HUES64 (cell line): ENCODE results near the gene RAPGEF5.

Source experiments
- H3K27ac ChIP-seq: 2 replicates; pipeline ENCODE4 v1.7.0; 2013; ENCODE audit warnings: low read depth, low read length, inconsistent platforms
- H3K27me3 ChIP-seq: 2 replicates; pipeline ENCODE4 v1.6.1; 2013; ENCODE audit warnings: mild to moderate bottlenecking, low read length; ENCODE audit not compliant: insufficient read depth
- H3K36me3 ChIP-seq: 2 replicates; pipeline ENCODE4 v1.6.1; 2013; ENCODE audit warnings: mild to moderate bottlenecking, low read length; ENCODE audit not compliant: insufficient read depth
- H3K4me1 ChIP-seq: 2 replicates; pipeline ENCODE4 v1.6.1; 2013; ENCODE audit warnings: mild to moderate bottlenecking, low read length, moderate library complexity; ENCODE audit not compliant: insufficient read depth
- H3K4me3 ChIP-seq: 2 replicates; pipeline ENCODE4 v1.5.1; 2013; ENCODE audit warnings: mild to moderate bottlenecking, low read length, moderate library complexity
- H3K9ac ChIP-seq: 2 replicates; pipeline ENCODE4 v1.6.1; 2013; ENCODE audit warnings: mild to moderate bottlenecking, low read depth, low read length
- H3K9me3 ChIP-seq: 2 replicates; pipeline ENCODE4 v1.6.1; 2013; ENCODE audit warnings: low read depth, low read length; ENCODE audit not compliant: insufficient read depth
- WGBS: fragments of 150-250, 120-280 bp; methylation state at CpG from one replicate; pipeline ENCODE4 v1.1.7; 2013; ENCODE audit warnings: missing lambda C conversion rate; 5-methylcytosine and 5-hydroxymethylcytosine counted together

RAPGEF5 gene

GRCh38 chr7:22302193-22302592, 54.8 kb downstream of the RAPGEF5 start:
- Histone ChIP-seq H3K27ac (no peak overlapping the region), H3K9me3 (peaks cover 3% of the 10 kb centered on the region; the same call in 1 of the 2 replicates), H3K4me1 (no peaks in the 10 kb centered on the region), H3K4me3 (no peak overlapping the region), H3K9ac (no peak overlapping the region), H3K36me3 (peaks cover 20% of the 10 kb centered on the region), H3K27me3 (no peaks in the 10 kb centered on the region)
- 98% methylated on average over 2 of the region's 2 CpGs for WGBS

GRCh38 chr7:22301790-22302189, 55.2 kb downstream of the RAPGEF5 start:
- Histone ChIP-seq H3K9me3 (peaks cover 3% of the 10 kb centered on the region; the same call in 1 of the 2 replicates), H3K36me3 (peaks cover 16% of the 10 kb centered on the region), H3K27me3 (no peaks in the 10 kb centered on the region), H3K4me1 (no peaks in the 10 kb centered on the region), H3K9ac (no peak overlapping the region), H3K27ac (no peak overlapping the region), H3K4me3 (no peak overlapping the region)
- 98% methylated on average over 6 of the region's 6 CpGs for WGBS

GRCh38 chr7:22300839-22301238, 56.1 kb downstream of the RAPGEF5 start:
- Histone ChIP-seq H3K9ac (no peak overlapping the region), H3K9me3 (no peaks in the 10 kb centered on the region), H3K36me3 (peaks cover 6% of the 10 kb centered on the region), H3K4me3 (no peak overlapping the region), H3K27me3 (no peaks in the 10 kb centered on the region), H3K4me1 (no peaks in the 10 kb centered on the region), H3K27ac (no peak overlapping the region)
- 97% methylated on average over 4 of the region's 4 CpGs for WGBS

GRCh38 chr7:22296916-22297315, 60.0 kb downstream of the RAPGEF5 start:
- Histone ChIP-seq H3K9me3 (no peaks in the 10 kb centered on the region), H3K9ac (no peak overlapping the region), H3K4me1 (peaks cover 11% of the 10 kb centered on the region; the same call in 1 of the 2 replicates), H3K27me3 (no peaks in the 10 kb centered on the region), H3K36me3 (peaks cover 5% of the 10 kb centered on the region), H3K4me3 (no peak overlapping the region), H3K27ac (no peak overlapping the region)

GRCh38 chr7:22296265-22296566, 60.7 kb downstream of the RAPGEF5 start:
- 87% methylated on average over 1 of the region's 1 CpG for WGBS
- no peaks in the 10 kb centered on the region for H3K27me3 ChIP-seq
- H3K4me1 ChIP-seq: peaks cover 18% of the 10 kb centered on the region
- peaks cover 5% of the 10 kb centered on the region for H3K36me3 ChIP-seq
- H3K4me3 ChIP-seq: no peak overlapping the region
- H3K9ac ChIP-seq: no peak overlapping the region
- H3K9me3 ChIP-seq: no peaks in the 10 kb centered on the region
- no peak overlapping the region for H3K27ac ChIP-seq

- Histone ChIP-seq H3K4me3 (no peak overlapping the region), H3K27ac (no peak overlapping the region), H3K27me3 (no peaks in the 10 kb centered on the region), H3K4me1 (peaks cover 22% of the 10 kb centered on the region), H3K9me3 (no peaks in the 10 kb centered on the region), H3K36me3 (peaks cover 5% of the 10 kb centered on the region; the same call in 1 of the 2 replicates), H3K9ac (no peak overlapping the region)
- WGBS: 88% methylated on average over 3 of the region's 4 CpGs
These were observed 61.3 kb downstream of the RAPGEF5 start for GRCh38 chr7:22295402-22296264.

GRCh38 chr7:22292531-22292930, 64.4 kb downstream of the RAPGEF5 start:
- H3K36me3 ChIP-seq: peaks cover 16% of the 10 kb centered on the region
- 96% methylated on average over 2 of the region's 3 CpGs for WGBS
- H3K27ac ChIP-seq: peak overlapping the region; percentile 18; the same call in 1 of the 2 replicates
- no peaks in the 10 kb centered on the region for H3K27me3 ChIP-seq
- no peaks in the 10 kb centered on the region for H3K9me3 ChIP-seq
- H3K9ac ChIP-seq: no peak overlapping the region
- H3K4me3 ChIP-seq: no peak overlapping the region
- peaks cover 22% of the 10 kb centered on the region for H3K4me1 ChIP-seq

- no peaks in the 10 kb centered on the region for H3K27me3 ChIP-seq
- H3K9ac ChIP-seq: no peak overlapping the region
- no peak overlapping the region for H3K4me3 ChIP-seq
- peaks cover 16% of the 10 kb centered on the region for H3K36me3 ChIP-seq
- H3K9me3 ChIP-seq: no peaks in the 10 kb centered on the region
- H3K4me1 ChIP-seq: peaks cover 22% of the 10 kb centered on the region
- 89% methylated on average over 2 of the region's 2 CpGs for WGBS
- no peak overlapping the region for H3K27ac ChIP-seq
These were observed 65.0 kb downstream of the RAPGEF5 start for GRCh38 chr7:22291977-22292376.

GRCh38 chr7:22288202-22288601, 68.8 kb downstream of the RAPGEF5 start:
- no peak overlapping the region for H3K4me3 ChIP-seq
- no peak overlapping the region for H3K27ac ChIP-seq
- no peaks in the 10 kb centered on the region for H3K9me3 ChIP-seq
- 97% methylated on average over 4 of the region's 6 CpGs for WGBS
- H3K4me1 ChIP-seq: peaks cover 19% of the 10 kb centered on the region
- peaks cover 10% of the 10 kb centered on the region for H3K36me3 ChIP-seq
- H3K27me3 ChIP-seq: no peaks in the 10 kb centered on the region
- H3K9ac ChIP-seq: no peak overlapping the region

- peaks cover 10% of the 10 kb centered on the region for H3K36me3 ChIP-seq
- H3K9me3 ChIP-seq: no peaks in the 10 kb centered on the region
- no peak overlapping the region for H3K4me3 ChIP-seq
- no peaks in the 10 kb centered on the region for H3K27me3 ChIP-seq
- WGBS: 75% methylated on average over 1 of the region's 2 CpGs
- peaks cover 11% of the 10 kb centered on the region for H3K4me1 ChIP-seq
- no peak overlapping the region for H3K27ac ChIP-seq
- no peak overlapping the region for H3K9ac ChIP-seq
These were observed 69.5 kb downstream of the RAPGEF5 start for GRCh38 chr7:22287412-22287811.

- no peak overlapping the region for H3K9ac ChIP-seq
- H3K27ac ChIP-seq: no peak overlapping the region
- H3K9me3 ChIP-seq: no peaks in the 10 kb centered on the region
- no peak overlapping the region for H3K4me3 ChIP-seq
- peaks cover 6% of the 10 kb centered on the region for H3K4me1 ChIP-seq
- no peaks in the 10 kb centered on the region for H3K27me3 ChIP-seq
- no CpG with 5 or more reads among the region's 2 CpGs for WGBS
- H3K36me3 ChIP-seq: peaks cover 10% of the 10 kb centered on the region
These were observed 70.5 kb downstream of the RAPGEF5 start for GRCh38 chr7:22286436-22286835.
